Chondrocyte (in vitro differentiated cells): ENCODE results near the gene C12orf76. TPM values are rescaled to one million over a fixed set of nuclear protein-coding genes. Genes with fewer than 3 reads are reported as not detected.
A peak's percentile ranks its signal among the peaks of the same experiment; 100 is the strongest.

Experiments used
- DNase-seq: peaks from one replicate; pipeline ENCODE4 v3.0.0; 2021; ENCODE audit warnings: mixed read lengths, low spot score
- H3K27ac Mint-ChIP-seq: one replicate; pipeline ENCODE4 v1.8.0; 2021; ENCODE audit warnings: mild to moderate bottlenecking, moderate library complexity, mixed read lengths; ENCODE audit not compliant: unreplicated experiment
- H3K27me3 Mint-ChIP-seq: 2 replicates; pipeline ENCODE4 v1.8.0; 2021; ENCODE audit warnings: low read depth, mixed read lengths
- H3K36me3 Mint-ChIP-seq: 2 replicates; pipeline ENCODE4 v1.8.0; 2021; ENCODE audit warnings: low read depth, mixed read lengths
- H3K4me1 Mint-ChIP-seq: 2 replicates; pipeline ENCODE4 v1.8.0; 2021; ENCODE audit warnings: low read depth, mild to moderate bottlenecking, mixed read lengths
- H3K4me3 Mint-ChIP-seq: one replicate; pipeline ENCODE4 v1.8.0; 2021; ENCODE audit warnings: mild to moderate bottlenecking, moderate library complexity, mixed read lengths; ENCODE audit not compliant: unreplicated experiment
- H3K9me3 Mint-ChIP-seq: 2 replicates; pipeline ENCODE4 v1.8.0; 2021; ENCODE audit warnings: low read depth, mixed read lengths
- total RNA-seq: library from RNA; stranded (reverse); gene quantifications from 3 replicates; pipeline ENCODE4 v1.2.1, GENCODE V29; 2021
- TF ChIP-seq, protein P1 (sequence below): fragments of 200-600 bp; sonication (generic); IDR thresholded peaks from 2 replicates; pipeline ENCODE4 v1.5.0; 2021; ENCODE audit warnings: antibody characterized with exemption, mild to moderate bottlenecking, moderate library complexity

Gene C12orf76
- total RNA-seq, 1 donor from 2014 or later: 8.2 TPM

DNA sequence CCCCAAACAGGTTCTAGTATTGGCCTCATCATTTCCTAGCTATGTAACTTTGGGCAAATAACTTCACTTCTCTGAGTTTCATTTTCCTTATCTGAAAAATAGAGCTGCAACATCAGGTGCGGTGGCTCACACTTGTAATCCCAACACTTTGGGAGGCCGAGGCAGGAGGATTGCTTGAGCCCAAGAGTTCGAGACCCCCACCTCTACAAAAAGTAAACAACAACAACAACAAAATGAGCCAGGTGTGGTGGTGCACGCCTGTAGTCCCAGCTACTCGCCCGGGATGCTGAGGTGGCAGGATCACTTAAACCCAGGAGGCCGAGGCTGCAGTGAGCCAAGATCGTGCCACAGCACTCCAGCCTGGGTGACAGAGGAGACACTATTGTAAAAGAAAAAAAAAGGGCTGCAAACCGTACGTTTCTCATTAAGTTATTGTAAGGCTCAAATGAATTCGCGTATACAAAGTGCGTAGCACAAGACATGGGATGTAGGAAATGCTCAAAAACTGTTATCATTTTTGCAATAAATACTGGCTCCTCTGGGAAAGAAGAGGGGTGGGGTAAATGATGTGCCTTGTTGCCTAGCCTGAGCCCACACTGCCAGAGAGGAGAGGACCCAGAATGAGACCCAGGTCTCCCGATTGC is 903 bp downstream of the C12orf76 start:
- peak overlapping the region; percentile 94 for H3K27ac Mint-ChIP-seq
- H3K4me1 Mint-ChIP-seq: peaks cover 30% of the 10 kb centered on the region
- DNase-seq: no peak
- H3K36me3 Mint-ChIP-seq: peaks cover 4% of the 10 kb centered on the region
- TF ChIP-seq, protein P1, sequence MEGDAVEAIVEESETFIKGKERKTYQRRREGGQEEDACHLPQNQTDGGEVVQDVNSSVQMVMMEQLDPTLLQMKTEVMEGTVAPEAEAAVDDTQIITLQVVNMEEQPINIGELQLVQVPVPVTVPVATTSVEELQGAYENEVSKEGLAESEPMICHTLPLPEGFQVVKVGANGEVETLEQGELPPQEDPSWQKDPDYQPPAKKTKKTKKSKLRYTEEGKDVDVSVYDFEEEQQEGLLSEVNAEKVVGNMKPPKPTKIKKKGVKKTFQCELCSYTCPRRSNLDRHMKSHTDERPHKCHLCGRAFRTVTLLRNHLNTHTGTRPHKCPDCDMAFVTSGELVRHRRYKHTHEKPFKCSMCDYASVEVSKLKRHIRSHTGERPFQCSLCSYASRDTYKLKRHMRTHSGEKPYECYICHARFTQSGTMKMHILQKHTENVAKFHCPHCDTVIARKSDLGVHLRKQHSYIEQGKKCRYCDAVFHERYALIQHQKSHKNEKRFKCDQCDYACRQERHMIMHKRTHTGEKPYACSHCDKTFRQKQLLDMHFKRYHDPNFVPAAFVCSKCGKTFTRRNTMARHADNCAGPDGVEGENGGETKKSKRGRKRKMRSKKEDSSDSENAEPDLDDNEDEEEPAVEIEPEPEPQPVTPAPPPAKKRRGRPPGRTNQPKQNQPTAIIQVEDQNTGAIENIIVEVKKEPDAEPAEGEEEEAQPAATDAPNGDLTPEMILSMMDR: no peak
- H3K27me3 Mint-ChIP-seq: no peaks in the 10 kb centered on the region
- H3K9me3 Mint-ChIP-seq: no peaks in the 10 kb centered on the region
- peak overlapping the region; percentile 79 for H3K4me3 Mint-ChIP-seq

DNA sequence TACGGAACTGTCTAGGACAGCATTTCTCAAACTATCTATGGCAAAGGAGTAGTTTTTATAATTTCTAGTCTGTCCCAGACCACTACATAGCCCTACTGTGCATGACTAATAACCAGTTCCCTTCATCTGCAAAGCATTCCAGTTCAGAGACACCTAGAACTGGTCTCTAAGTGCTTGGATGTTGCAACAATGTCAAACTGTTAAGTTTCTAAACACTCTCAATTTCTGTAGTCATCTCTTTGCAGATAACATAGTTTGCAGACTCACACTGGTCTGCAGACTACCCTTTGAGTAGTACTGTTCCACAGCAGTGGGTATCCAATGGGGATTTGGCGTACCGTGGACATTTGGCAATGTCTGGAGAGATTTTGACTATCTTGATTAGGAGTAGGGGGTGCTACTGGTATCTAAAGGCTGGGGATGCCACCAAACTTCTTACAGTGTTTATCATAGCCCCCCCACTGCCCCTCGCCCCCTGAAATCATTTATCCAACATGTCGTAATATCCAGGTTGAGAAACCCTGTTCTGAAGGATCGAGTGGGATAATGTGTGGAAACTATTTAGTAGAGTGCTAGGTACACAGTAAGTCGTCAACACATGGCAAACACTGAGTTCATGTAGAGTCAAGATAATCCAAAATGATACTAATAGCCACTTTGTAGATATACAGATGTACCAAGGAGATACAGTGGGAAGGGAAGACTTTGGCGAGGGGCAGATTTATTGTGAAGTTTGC is 1.7 kb downstream of the C12orf76 start:
- Mint-ChIP-seq H3K27ac (no peak overlapping the region), H3K27me3 (no peaks in the 10 kb centered on the region), H3K36me3 (peaks cover 5% of the 10 kb centered on the region), H3K9me3 (no peaks in the 10 kb centered on the region), H3K4me1 (peaks cover 30% of the 10 kb centered on the region), H3K4me3 (peak overlapping the region; percentile 9)
- TF ChIP-seq, protein P1: no peak
- DNase-seq: no peak

DNA sequence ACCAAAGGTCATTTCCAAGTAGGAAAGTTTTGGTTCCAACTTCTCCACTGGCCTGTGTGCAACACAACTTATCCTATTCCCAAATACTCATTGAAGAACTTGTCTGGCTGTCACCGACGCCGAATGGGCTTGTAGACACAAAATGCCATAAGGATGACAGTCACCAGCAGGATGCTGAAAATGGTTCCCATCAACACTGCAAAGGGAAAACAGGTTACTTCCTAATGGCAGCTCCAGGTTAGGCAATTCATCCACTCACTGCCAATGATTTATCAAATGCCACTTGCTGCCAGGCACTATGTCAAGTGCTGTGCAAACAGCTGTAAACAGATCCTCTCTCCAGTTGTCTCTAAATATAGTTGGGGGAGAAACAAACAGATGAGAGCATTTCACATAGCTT is 6.1 kb downstream of the C12orf76 start:
- TF ChIP-seq, protein P1: no peak
- no peak for DNase-seq
- no peak overlapping the region for H3K27ac Mint-ChIP-seq
- H3K4me1 Mint-ChIP-seq: peaks cover 27% of the 10 kb centered on the region
- H3K27me3 Mint-ChIP-seq: no peaks in the 10 kb centered on the region
- no peak overlapping the region for H3K4me3 Mint-ChIP-seq
- peaks cover 9% of the 10 kb centered on the region for H3K36me3 Mint-ChIP-seq
- H3K9me3 Mint-ChIP-seq: no peaks in the 10 kb centered on the region

DNA sequence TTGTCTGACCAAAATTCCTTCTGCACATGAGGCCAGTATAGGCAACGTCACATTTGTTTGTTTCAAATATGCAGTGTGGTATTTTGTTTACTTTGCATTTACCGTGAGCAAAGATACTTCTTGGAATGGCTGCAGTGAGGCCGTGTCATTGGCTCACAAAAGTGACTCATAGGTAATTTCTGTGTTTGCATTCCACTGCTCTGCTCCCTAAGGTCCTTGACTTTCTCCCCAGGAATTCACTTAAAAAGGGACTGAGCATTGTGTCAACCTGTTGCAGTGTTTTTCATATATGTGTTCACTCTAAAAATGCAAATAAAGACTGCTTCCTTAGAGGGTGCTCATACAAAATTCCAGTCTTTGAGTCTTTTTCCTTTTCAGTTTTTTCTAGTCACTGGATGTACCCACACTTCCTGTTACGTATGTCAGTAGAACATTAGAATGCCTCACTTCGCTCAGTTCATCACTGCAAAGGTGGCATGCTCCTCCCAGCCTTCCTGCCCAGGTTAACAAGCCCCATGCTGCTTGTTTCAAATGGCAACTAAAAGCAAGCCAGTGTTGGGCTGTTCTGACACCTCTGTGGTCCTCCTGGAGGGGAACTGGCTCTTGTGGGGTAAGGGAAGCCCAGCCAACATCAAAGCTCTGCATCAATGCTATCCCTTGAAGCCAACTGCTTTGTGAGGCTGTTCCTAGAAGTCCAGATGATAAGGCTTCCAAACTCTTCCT is 9.1 kb downstream of the C12orf76 start:
- TF ChIP-seq, protein P1: no peak
- Mint-ChIP-seq H3K4me1 (peaks cover 20% of the 10 kb centered on the region), H3K4me3 (no peak overlapping the region), H3K9me3 (no peaks in the 10 kb centered on the region), H3K27ac (peak overlapping the region; percentile 98), H3K27me3 (no peaks in the 10 kb centered on the region), H3K36me3 (peaks cover 24% of the 10 kb centered on the region)
- no peak for DNase-seq

DNA sequence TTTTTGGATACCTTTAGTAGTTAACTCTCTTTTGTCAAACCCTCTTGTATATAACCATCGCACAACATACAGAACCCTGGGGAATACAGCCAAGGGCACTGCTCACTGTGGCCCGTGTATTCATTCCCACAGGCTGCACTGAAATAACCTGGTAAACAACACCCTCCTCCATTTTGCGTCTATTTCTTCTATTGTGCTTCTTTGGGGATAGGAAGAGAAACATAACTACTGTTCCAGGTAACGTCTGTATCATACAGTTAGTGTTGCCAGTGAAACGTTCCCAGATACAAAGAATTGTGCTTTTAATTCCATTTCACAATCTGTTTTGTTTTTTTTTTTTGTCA is 9.6 kb downstream of the C12orf76 start:
- TF ChIP-seq, protein P1: no peak
- Mint-ChIP-seq H3K36me3 (peaks cover 25% of the 10 kb centered on the region), H3K9me3 (no peaks in the 10 kb centered on the region), H3K4me3 (peak overlapping the region; percentile 1), H3K27ac (peak overlapping the region; percentile 98), H3K27me3 (no peaks in the 10 kb centered on the region), H3K4me1 (peaks cover 20% of the 10 kb centered on the region)
- no peak for DNase-seq
